Measurements from ENCODE around the gene TSTD1.
"Not testable (repeated sequence)": the region's sequence is repeated elsewhere in the genome, so short reads cannot be mapped to it uniquely, and the experiment has no call there.

The TSTD1 gene

DNA sequence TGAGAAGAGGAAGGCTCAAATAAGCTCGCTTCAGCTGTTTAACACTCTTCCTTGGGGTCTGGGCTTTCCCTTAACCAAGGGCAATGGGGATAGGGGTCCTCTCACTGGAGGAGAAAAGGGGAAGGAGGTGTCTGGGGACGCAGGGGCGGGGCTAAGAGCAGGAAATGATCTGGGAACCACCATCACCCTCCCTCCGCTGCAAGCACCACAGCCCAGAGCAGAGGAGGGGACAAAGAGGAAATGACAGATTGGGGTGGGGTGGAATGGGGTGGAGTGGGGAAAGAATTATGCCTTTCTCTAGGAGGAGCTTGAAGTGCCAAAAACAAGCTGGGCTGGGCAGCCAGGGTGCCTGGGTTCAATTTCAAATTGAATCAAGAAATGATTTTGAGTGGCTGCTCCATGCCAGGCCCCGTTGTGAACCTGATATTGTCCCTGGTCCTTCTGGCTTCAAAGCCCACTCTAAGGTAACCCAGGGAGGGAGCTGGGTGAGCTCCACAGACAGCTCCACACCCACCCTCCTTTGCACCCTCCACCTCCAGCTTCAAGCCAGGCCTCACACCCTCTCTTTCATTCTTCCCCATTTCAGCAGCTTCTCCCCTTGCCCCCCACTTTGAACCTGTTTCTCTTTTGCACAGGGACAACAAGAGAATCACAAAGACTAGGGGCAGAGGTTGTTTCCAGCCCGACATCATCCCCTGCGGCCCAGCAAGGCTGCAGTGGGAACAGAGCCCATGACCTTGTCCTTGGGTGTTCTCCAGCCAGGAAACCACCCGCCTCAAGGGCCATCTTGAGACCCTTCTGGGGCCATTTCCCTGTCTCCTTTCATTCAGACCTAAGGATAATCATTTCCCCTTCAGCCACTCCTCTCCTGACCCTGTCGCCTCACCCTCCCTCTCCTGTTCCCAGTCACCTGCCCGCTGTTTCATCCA lies 29.8 kb upstream of the TSTD1 start:
- peak; percentile 88 for DNase-seq

DNA sequence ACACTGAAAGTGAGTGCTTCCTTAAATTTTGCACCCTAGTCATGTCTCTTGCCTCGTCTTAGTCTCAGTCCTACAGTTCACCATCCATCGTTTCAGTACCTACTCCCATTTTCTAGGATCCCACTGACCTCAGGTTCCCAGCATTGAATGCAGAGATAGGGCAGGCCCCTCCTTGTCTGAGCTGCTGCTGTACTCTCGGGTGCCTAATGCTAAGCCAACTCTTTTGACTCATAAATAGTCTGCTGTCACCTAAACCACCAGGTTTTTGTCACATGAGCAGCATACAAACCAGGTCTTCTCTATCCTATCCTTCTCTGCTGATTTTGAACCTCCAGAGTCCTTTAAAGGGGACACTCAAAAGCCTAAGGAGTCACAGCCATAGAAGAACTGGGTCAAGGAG lies 27.9 kb upstream of the TSTD1 start:
- peak; percentile 39 for DNase-seq

DNA sequence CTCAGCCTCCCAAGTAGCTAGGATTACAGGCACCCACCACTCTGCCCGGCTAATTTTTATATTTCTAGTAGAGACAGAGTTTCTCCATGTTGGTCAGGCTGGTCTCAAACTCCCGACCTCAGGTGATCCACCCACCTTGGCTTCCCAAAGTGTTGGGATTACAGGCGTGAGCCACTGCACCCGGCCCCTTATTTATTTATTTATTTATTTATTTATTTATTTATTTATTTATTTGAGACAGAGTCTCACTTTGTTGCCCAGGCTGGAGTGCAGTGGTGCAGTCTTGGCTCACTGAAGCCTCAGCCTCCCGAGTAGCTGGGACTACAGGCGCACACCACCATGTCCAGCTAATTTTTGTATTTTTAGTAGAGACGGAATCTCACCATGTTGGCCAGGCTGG lies 26.9 kb upstream of the TSTD1 start:
- DNase-seq: not testable (repeated sequence)

DNA sequence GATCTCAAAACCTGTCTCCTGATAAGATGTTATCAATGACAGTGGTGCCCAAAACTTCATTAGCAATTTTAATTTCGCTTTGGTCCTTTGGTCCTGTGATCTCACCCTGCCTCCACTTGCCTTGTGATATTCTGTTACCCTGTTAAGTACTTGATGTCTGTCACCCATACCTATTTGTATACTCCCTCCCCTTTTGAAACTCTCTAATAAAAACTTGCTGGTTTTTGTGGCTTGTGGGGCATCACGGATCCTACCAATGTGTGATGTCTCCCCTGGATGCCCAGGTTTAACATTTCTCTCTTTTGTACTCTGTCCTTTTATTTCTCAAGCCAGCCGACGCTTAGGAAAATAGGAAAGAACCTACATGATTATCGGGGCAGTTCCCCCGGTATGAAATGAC lies 25.2 kb upstream of the TSTD1 start:
- DNase-seq: not testable (repeated sequence)

DNA sequence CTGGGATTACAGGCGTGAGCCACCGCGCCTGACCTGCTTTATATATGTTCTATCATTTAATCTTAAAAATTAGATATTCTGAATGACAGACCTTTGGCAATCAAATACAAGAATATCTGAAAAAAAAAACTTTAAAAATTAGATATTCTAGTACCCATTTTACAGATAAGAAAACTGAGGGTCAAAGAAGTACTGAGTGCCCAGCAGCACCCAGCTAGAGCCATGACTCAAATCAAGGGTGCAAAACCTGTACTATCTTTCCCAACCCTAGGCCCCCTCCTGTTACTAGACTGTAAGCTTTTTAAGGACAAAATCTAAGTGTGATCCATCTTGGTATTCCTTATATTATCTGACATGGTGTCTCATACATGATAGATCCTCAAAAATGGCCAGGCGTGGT lies 22.7 kb upstream of the TSTD1 start:
- DNase-seq: no peak

DNA sequence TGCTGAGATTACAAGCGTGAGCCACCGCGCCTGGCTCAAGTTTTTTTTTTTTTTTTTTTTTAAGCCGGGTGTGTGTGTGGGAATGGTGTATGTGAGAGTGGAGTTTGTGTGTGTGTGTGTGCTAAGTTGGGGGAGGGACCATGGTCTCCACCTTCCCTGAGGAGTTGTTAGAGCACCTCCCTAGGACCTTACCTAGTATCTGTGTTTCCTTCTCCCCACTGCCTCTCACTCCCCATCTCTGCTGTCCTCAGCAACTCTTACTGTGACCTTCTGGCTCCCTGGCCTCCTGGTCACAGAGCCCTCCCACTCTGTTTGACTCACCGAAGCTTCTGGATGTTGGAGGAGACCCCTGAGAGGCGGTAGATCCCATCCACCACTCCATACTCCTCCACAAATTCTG lies 20.5 kb upstream of the TSTD1 start:
- no peak for DNase-seq

DNA sequence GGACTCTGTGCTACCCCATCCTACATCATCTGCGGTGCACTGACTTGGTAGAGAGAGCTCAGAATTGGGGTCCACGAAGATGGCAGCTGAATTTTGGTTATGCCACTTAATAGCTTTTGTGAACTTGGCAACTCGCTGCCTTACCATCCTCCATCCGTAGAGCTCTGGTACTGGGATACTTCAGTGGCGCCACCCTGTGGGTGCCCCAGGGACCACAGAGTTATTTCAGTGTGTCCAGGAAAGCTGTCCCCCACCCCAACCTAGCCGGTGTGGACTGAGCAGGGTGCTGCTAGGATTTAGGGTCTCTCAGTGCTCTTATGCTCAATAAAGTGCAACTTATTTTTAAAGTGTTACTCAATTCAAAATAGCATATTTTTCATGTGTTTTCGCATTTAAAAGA lies 16.0 kb upstream of the TSTD1 start:
- DNase-seq: peak; percentile 31

DNA sequence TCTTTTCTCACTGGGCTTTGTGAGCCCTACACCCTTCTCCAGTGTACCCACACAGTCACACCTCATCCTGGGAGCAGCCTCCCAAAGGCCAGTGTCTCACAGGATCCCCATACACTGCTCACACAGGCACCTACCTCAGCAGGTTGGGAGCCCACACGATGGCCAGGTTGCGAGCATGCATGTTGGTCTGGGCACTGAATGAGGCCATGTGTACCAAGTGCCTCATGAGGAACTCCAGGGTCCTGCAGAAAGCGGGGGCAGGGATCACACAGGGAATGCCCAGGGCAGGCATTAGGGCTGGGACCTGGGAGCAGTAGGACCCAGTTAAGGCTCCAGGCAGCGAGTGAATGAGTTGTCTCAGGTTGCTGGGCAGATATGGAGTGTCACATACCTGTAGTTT lies 15.5 kb upstream of the TSTD1 start:
- no peak for DNase-seq

- no peak for DNase-seq
These were observed 14.1 kb upstream of the TSTD1 start for GRCh38 chr1:161052899-161053298.

DNA sequence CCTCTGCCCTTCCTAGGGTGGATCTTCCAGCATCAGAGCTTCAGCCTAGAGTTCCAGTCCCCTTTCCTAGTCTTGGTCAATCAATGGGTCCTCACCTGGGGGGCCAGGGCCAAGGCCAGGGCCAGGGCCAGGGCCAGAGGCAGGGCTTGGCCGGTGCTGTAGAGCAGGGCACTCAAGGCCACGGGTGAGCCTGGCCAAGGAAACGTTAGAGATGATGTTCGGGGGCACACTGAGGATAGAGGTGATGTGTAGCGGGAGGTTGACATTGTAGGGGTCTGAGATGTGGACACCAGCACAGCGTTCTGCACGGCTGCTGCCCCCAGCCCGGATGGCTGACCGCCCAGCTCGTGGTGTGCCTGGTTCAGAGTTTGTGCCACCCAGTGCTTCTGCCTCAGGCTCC lies 12.5 kb upstream of the TSTD1 start:
- DNase-seq: no peak

GRCh38 chr1:161048949-161049722 lies 10.4 kb upstream of the TSTD1 start:
- DNase-seq: no peak

DNA sequence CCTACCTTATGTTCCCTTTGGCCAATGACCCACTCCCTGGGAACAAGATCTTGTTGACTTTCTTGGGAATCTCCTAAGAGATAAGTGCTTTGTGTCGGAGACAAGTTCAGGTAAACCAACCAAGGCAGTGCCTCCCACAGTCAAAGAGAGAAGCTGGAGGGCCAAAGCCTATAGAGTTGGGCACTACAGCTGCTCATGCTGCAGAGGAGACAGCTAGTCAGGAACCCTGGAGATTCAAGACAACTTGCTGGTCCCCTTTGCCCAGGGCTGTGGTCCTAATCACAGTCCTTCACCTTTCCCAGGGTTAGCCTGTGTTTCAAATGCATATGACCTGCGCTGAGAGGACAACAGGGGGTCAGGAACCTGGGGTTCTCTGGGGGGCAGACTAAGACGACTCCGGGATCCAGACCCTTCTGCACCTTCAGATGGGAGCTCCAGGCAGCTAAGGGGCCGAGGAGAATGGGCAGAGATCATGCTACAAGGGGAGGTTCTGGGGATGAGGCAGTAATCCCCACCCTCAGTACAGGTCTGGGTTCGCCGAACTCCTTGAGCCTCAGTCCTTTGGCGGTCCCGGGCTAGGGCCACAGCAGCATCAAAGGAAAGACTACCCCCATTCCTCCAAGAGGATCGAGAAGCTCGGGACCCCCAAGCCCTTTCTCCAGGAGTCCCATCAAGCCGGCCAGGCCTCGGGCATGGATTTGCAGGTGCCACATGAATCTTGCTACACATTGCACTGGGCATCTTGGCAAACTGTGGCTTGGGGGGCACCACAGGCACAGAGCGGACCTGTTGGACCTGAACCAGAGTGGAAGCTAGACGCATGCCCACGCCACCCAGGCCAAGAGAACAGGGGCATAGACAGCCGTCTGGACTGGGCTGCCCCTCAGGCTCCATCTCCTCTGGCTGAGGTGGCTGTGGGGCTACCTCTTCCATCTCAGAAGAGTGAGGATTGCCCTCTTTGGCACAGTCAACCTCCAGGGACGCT lies 9.0 kb upstream of the TSTD1 start:
- DNase-seq: no peak

GRCh38 chr1:161046605-161047228 lies 8.0 kb upstream of the TSTD1 start:
- DNase-seq: no peak

GRCh38 chr1:161045736-161046604 lies 7.2 kb upstream of the TSTD1 start, which contains the start of gene USF1:
USF1 (minus strand) TSS chr1:161045977; CDS start chr1:161043275, 2,702 bp downstream.
- peak; percentile 93 for DNase-seq

DNA sequence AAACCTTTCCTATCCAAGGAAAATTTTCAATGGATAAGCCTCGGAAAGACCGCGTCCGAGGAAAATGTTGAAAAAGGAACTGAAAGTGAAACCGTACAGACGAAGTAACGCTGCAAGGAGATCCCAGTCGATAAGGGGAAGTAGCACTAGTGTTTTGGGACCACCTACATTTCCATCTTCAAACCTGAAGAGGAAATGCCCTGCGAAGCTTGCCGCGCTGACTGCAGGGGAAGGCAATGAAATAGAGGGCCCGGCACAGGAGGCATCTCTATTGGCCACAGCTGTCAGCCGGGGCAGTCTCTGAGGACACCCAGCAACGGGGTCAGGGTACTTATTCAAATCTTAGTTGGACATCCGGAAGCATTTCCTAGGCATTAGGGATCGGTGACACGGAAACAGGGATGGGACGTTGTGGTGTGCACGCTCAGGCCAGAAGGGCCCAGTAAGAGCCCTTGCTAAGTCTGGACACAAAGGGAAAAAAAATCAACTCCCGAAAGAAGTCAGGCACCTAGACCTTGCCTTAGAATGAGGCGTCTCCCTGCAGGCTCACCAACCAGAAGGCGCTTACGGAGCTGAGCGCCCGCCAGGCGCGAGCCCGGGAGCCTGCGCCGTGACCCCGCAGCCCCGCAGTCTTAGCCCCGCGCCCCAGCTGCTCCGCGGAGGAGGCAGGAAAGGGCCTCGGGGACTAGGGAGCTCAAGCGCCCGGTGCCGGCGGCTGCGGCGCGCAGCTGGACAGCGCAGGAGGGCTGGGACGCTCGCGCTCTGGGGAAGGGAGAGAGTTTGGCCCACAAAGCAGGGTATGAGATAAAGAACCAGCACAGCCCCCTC lies 6.4 kb upstream of the TSTD1 start:
- peak; percentile 64 for DNase-seq

DNA sequence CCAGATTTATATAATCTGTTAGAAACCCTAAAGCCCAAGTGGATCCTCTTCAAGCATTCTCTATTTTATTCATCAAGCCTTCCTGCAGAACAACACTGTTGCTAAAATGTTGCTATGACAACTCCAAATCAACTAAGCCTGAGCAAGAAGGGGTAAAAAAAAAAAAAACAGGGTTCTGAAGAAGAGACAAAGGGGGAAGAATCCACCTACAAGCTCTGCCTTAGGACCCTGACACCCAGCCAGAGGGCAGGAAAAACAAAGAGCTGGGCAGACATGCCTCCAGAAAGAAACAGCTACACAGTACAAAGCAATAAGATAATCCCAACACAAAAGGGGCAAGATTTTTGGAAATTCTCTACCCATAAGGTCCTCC lies 5.8 kb upstream of the TSTD1 start:
- no peak for DNase-seq

GRCh38 chr1:161039546-161039945 lies 782 bp upstream of the TSTD1 start:
- DNase-seq: no peak

- no peak for DNase-seq
These were observed 386 bp upstream of the TSTD1 start for GRCh38 chr1:161039154-161039545.

DNA sequence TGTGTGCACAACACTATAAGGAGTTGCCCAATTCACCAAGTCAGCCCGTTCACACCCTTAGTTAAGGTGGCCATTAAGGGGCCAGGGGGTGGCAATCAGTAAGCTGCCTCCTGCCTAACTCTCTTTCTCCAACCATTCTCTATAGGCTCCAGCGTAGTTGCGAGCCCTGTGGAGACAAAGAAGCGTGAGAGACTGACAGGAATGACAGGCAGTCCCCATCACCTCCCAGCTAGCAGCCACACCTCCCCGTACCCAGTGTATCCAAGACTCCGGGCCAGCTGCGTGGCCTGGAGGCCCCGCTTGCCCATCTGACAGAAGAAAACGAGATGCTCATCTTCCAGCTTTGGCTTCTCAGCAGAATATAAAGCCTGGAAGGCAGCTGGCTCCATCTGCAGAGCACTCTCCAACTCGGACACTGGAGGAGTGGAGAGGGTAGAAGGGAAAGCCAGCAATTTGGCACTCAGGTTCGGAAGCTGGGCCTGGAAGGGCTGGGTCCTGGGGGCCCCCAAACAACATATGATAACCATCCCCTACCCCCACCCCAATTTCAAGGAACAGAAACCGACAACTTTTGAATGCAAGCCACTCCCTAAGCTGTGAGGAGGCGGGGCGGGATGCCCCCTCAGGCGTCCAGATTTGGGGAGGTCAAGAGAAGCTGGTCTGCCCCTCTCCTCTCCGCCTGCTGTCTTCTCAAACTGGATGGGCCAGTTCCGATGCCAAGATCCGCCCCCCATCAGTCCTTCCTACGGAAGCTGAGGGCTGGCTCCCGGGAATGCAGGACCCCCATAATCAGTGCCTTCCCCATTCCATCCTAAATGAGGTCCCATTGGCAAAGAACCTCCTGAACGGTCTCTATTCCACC lies 872 bp downstream of the TSTD1 start:
- no peak for DNase-seq

All from CD4-positive, alpha-beta T cell treated with Interleukin-6 for 4 hours (primary cell).